A549 (cell line): ENCODE results near the gene DOCK9. TPM values are rescaled to one million over a fixed set of nuclear protein-coding genes. Genes with fewer than 3 reads are reported as not detected.

Experiments
- ATAC-seq, 2 experiments: fragments of 200-7000 bp in 1 of 2; fragments of >200 bp in 1 of 2; cut with Nextera tagmentation in 1 of 2; cut with Tn5 transposase in 1 of 2; 3 replicates each; pipeline versions ENCODE4 v1.8.0 to v1.9.1; 2018 to 2020; ENCODE audit warnings: mild to moderate bottlenecking in 1 of 2, moderate library complexity in 1 of 2
- CTCF ChIA-PET: fragments of 300-600 bp; sonication (Branson Sonifier 250); formaldehyde crosslinking; extraction: SDS; loops from one replicate; lab custom pipeline; 2021; ENCODE audit warnings: antibody characterized with exemption, inconsistent platforms; lab: Yijun Ruan, JAX
- POLR2A ChIA-PET: fragments of 350-600 bp; formaldehyde crosslinking; extraction: SDS; loops from one replicate; lab custom pipeline; 2021; ENCODE audit warnings: antibody characterized with exemption, inconsistent platforms; lab: Yijun Ruan, JAX
- DNase-seq, 2 experiments: peaks; one replicate each; pipeline versions ENCODE4 v3.0.0 to v3.0.0-alpha.2; 2011 to 2016; ENCODE audit warnings: low read depth in 1 of 2, low spot score in 1 of 2
- FAIRE-seq: peaks from 2 replicates; lab custom pipeline; 2011; peaks lifted over from hg19 to GRCh38; lab: Jason Lieb, UNC
- H3K27ac ChIP-seq, 2 experiments: fragments of >200 bp; sonication (Bioruptor Twin); formaldehyde crosslinking; 3 replicates each; pipeline ENCODE4 v1.5.1; 2016 to 2017
- H3K4me1 ChIP-seq: fragments of >200 bp; sonication (Bioruptor Twin); formaldehyde crosslinking; 3 replicates; pipeline ENCODE4 v1.6.1; 2016
- H3K4me2 ChIP-seq: fragments of >200 bp; sonication (Bioruptor Twin); formaldehyde crosslinking; 3 replicates; pipeline ENCODE4 v1.6.1; 2016
- H3K4me3 ChIP-seq: fragments of >200 bp; sonication (Bioruptor Twin); formaldehyde crosslinking; 3 replicates; pipeline ENCODE4 v1.5.1; 2016
- H3K9me3 ChIP-seq: fragments of >200 bp; sonication (Bioruptor Twin); formaldehyde crosslinking; 3 replicates; pipeline ENCODE4 v1.6.1; 2016
- ATOH8 ChIP-seq: fragments of 250-450 bp; sonication (Bioruptor Pico); IDR thresholded peaks from 2 replicates; pipeline ENCODE4 v1.5.0; 2020; ENCODE audit warnings: low read depth, mild to moderate bottlenecking, moderate library complexity
- CBX2 ChIP-seq: fragments of 200-600 bp; sonication (generic); IDR thresholded peaks from 2 replicates; pipeline ENCODE4 v1.6.1; 2016; ENCODE audit warnings: low read depth, mild to moderate bottlenecking, borderline replicate concordance
- CBX8 ChIP-seq: fragments of 200-600 bp; sonication (generic); IDR thresholded peaks from 2 replicates; pipeline ENCODE4 v1.6.1; 2016
- CEBPB ChIP-seq, 2 experiments: fragments of >200 bp in 1 of 2; sonication (Bioruptor Twin) in 1 of 2; formaldehyde crosslinking in 1 of 2; IDR thresholded peaks; 2 replicates each; pipeline ENCODE4 v1.6.1; 2012 to 2016
- ELK1 ChIP-seq: fragments of 150-350 bp; IDR thresholded peaks from 2 replicates; pipeline ENCODE4 v1.6.1; 2014; ENCODE audit warnings: low read depth, mild to moderate bottlenecking, low read length
- FOSB ChIP-seq: fragments of 250-450 bp; sonication (Bioruptor Pico); IDR thresholded peaks from 2 replicates; pipeline ENCODE4 v1.5.0; 2020; ENCODE audit warnings: mild to moderate bottlenecking, moderate library complexity
- GATA3 ChIP-seq: IDR thresholded peaks from 2 replicates; pipeline ENCODE4 v1.6.1; 2012; ENCODE audit warnings: borderline replicate concordance
- HOXB13 ChIP-seq: fragments of 250-450 bp; sonication (Bioruptor Pico); IDR thresholded peaks from 2 replicates; pipeline ENCODE4 v1.5.0; 2020; ENCODE audit warnings: low read depth, mild to moderate bottlenecking, moderate library complexity
- HOXB5 ChIP-seq: fragments of 250-450 bp; sonication (Bioruptor Pico); IDR thresholded peaks from 2 replicates; pipeline ENCODE4 v1.5.0; 2020; ENCODE audit warnings: mild to moderate bottlenecking, moderate library complexity
- JUN ChIP-seq, 2 experiments: fragments of >200 bp; sonication (Bioruptor Twin); formaldehyde crosslinking; IDR thresholded peaks; 2 replicates in 1 of 2; 3 replicates in 1 of 2; pipeline ENCODE4 v1.6.1; 2016 to 2017
- MAFK ChIP-seq: fragments of 450-650 bp; IDR thresholded peaks from 2 replicates; pipeline ENCODE4 v1.6.1; 2014; ENCODE audit not compliant: partially characterized antibody
- MAX ChIP-seq: IDR thresholded peaks from 2 replicates; pipeline ENCODE4 v1.6.1; 2012
- MYC ChIP-seq: IDR thresholded peaks from 2 replicates; pipeline ENCODE4 v1.6.1; 2012; ENCODE audit warnings: mild to moderate bottlenecking, inconsistent platforms, low read length, improper control_type of control experiment, borderline replicate concordance
- PBX3 ChIP-seq: IDR thresholded peaks from 2 replicates; pipeline ENCODE4 v1.6.1; 2012
- PHF8 ChIP-seq: fragments of 200-600 bp; sonication (generic); IDR thresholded peaks from 2 replicates; pipeline ENCODE4 v1.6.1; 2016; ENCODE audit warnings: low read depth, mild to moderate bottlenecking, antibody characterized with exemption, moderate library complexity, borderline replicate concordance
- RCOR1 ChIP-seq: fragments of 150-350 bp; IDR thresholded peaks from 2 replicates; pipeline ENCODE4 v1.6.1; 2014; ENCODE audit warnings: antibody characterized with exemption, low read length, low read depth
- RFX5 ChIP-seq: fragments of 450-650 bp; IDR thresholded peaks from 2 replicates; pipeline ENCODE4 v1.7.1; 2014; ENCODE audit warnings: antibody characterized with exemption, mild to moderate bottlenecking, moderate library complexity
- USF2 ChIP-seq: fragments of 450-650 bp; IDR thresholded peaks from 2 replicates; pipeline ENCODE4 v1.6.1; 2014; ENCODE audit warnings: antibody characterized with exemption
- ZFP36 ChIP-seq: fragments of 450-650 bp; IDR thresholded peaks from 2 replicates; pipeline ENCODE4 v1.6.1; 2014; ENCODE audit warnings: borderline replicate concordance; ENCODE audit not compliant: partially characterized antibody
- ZSCAN20 ChIP-seq: fragments of 250-450 bp; sonication (Bioruptor Pico); IDR thresholded peaks from 2 replicates; pipeline ENCODE4 v1.8.0; 2022; ENCODE audit warnings: mild to moderate bottlenecking, moderate library complexity
- WGBS: methylation state at CpG from one replicate; pipeline ENCODE4 v1.1.6; 2017; ENCODE audit errors: missing lambda C conversion rate; 5-methylcytosine and 5-hydroxymethylcytosine counted together
- polyA plus RNA-seq, 4 experiments: library from polyadenylated mRNA; depleted of rRNA in 3 of 4; stranded (reverse); fragments of >200 nt; fragmentation: RNase III in 1 of 4; extraction: RNeasy Plus Mini Kit Qiagen cat#74134 plus additional on column Dnase treatment in 1 of 4; gene quantifications; 2 replicates in 3 of 4; 3 replicates in 1 of 4; pipeline ENCODE4 v1.2.3, GENCODE V29; 2011 to 2017

DOCK9 gene
- polyA plus RNA-seq, 2 of the 4 experiments (the other 2 are of a cell fraction) = 34.0 to 43.9 TPM

GRCh38 chr13:98877936-98878335, 99.9 kb downstream of the DOCK9 start:
- FAIRE-seq = no peak
- no peak for DNase-seq
- no peaks in the 10 kb centered on the region for H3K4me1 ChIP-seq
- ATAC-seq = no peak
- ChIA-PET CTCF (interaction anchor here (0.8 kb wide), 1 partner anchor 8 kb away, joined by 3 read pairs; no protein-coding TSS in a partner anchor), POLR2A (no interaction called here)
- no peak overlapping the region for H3K27ac ChIP-seq
- no peak overlapping the region for H3K4me2 ChIP-seq
- peaks cover 10% of the 10 kb centered on the region; the same call in 2 of the 3 replicates for H3K9me3 ChIP-seq
- 91% methylated on average over 4 of the region's 4 CpGs for WGBS
- no peak overlapping the region for H3K4me3 ChIP-seq
- TF ChIP-seq RFX5 (no peak), JUN (IDR thresholded peaks at IDR 0.05) (no peak), CEBPB (IDR thresholded peaks at IDR 0.05) (no peak), CBX8 (no peak), ATOH8 (CRISPR knock-in tag) (no peak), MAFK (no peak), MYC (no peak), ELK1 (no peak), PHF8 (no peak), USF2 (no peak), FOSB (no peak), RCOR1 (no peak), MAX (no peak), ZFP36 (no peak), CBX2 (no peak)

- no peak for DNase-seq
- FAIRE-seq = no peak
- Histone ChIP-seq H3K4me3 (no peak overlapping the region), H3K9me3 (peaks cover 10% of the 10 kb centered on the region; the same call in 2 of the 3 replicates), H3K27ac (no peak overlapping the region), H3K4me2 (no peak overlapping the region), H3K4me1 (no peaks in the 10 kb centered on the region)
- no peak for ATAC-seq
- POLR2A ChIA-PET = no interaction called here
- TF ChIP-seq HOXB13 (CRISPR knock-in tag) = no peak
- no peak for TF ChIP-seq ZSCAN20 (CRISPR knock-in tag)
- no peak for TF ChIP-seq PBX3
- no peak for TF ChIP-seq PHF8
- CTCF ChIA-PET = interaction anchor here (0.8 kb wide), 1 partner anchor 9 kb away, joined by 3 read pairs; no protein-coding TSS in a partner anchor
- WGBS = 90% methylated on average over 3 of the region's 3 CpGs
Observed at GRCh38 chr13:98877466-98877865, 100.4 kb downstream of the DOCK9 start.

GRCh38 chr13:98875146-98875729, 102.6 kb downstream of the DOCK9 start:
- H3K4me2 ChIP-seq = no peak overlapping the region
- no peak for DNase-seq
- CTCF ChIA-PET = interaction anchor here (1.0 to 1.8 kb wide), 2 partner anchors 32 to 159 kb away, joined by 3 to 5 read pairs; no protein-coding TSS in a partner anchor
- H3K4me3 ChIP-seq = no peak overlapping the region
- no peaks in the 10 kb centered on the region for H3K4me1 ChIP-seq
- POLR2A ChIA-PET = no interaction called here
- TF ChIP-seq USF2 (no peak), HOXB5 (CRISPR knock-in tag) (no peak), GATA3 (no peak)
- TF ChIP-seq, all 56 proteins: peak for 0
- FAIRE-seq (no peak), ATAC-seq (no peak)
- WGBS = 53% methylated on average over 1 of the region's 1 CpG
- no peak overlapping the region for H3K27ac ChIP-seq
- peaks cover 10% of the 10 kb centered on the region; the same call in 2 of the 3 replicates for H3K9me3 ChIP-seq
